ENCODE data around the gene CAPN8.

GRCh38 chr1:223557130-223557475 lies 108.4 kb downstream of the CAPN8 start:
- TF ChIP-seq ZBTB7A (IDR thresholded peaks at IDR 0.05; ENCODE audit: low read depth) (no peak), REST (IDR thresholded peaks at IDR 0.05; ENCODE audit: low read depth) (no peak), TAF1 (IDR thresholded peaks at IDR 0.05; ENCODE audit: low read depth) (no peak), MAX (IDR thresholded peaks at IDR 0.05) (no peak), YY1 (IDR thresholded peaks at IDR 0.05; ENCODE audit: low read depth) (no peak), EGR1 (IDR thresholded peaks at IDR 0.05) (no peak), RAD21 (IDR thresholded peaks at IDR 0.05; ENCODE audit: low read depth) (no peak), TCF12 (IDR thresholded peaks at IDR 0.05; ENCODE audit: low read depth) (no peak), EP300 (IDR thresholded peaks at IDR 0.05; ENCODE audit: borderline replicate concordance) (no peak)

Measured in Ishikawa (cell line).